Stimulated activated CD4-positive, alpha-beta T cell treated with anti-CD3 and anti-CD28 coated beads, TNF-alpha, amount 100 ng/mL, for 48 hours (primary cell): Measurements from ENCODE around the gene MAN1A2.

Source experiments
- DNase-seq, 3 donors: peaks; one replicate each; pipeline ENCODE4 v3.0.0-alpha.2; 2020; ENCODE audit warnings: low read depth in 3 of 3

MAN1A2 gene

GRCh38 chr1:117495068-117495467 lies 127.8 kb downstream of the MAN1A2 start:
- DNase-seq, result no peak

GRCh38 chr1:117499071-117499470 lies 131.8 kb downstream of the MAN1A2 start:
- no peak for DNase-seq

DNA sequence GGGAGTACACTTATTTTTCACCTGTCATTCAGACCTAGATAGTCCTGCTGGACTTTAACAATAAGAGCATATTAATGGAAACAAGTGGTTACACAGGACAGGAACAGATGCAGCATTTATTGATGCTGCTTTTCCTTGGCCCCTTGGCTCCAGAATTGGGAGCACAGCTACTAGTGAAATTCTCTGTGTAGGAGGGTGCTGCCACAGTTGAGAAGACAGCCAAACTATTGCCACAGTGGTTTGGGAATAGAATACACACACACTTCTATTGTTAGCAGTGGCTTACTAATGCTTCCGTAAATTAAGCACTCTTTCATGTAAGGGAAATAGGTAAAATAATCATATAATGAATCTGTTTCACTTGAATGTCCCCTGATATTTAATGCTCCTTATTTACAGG lies 133.3 kb downstream of the MAN1A2 start:
- DNase-seq, result no peak

DNA sequence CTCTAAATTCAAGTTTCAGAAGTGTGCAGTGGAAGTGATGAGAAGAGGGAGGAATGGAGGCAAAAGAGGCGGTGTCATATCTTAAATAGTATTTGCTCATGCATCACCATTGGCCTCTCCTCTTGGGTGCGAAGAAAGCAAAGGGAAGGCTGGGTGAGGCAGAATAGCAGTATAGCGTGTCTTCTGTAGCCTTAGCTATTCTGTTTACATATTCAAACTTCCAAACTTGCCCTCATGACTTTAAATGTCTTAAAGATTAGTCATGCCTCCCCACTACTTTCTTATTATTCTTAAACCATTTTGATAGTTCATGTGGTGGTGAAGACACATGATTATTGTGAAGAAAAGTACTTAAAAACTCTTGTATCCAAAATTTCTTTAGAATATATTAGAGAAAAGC lies 134.0 kb downstream of the MAN1A2 start:
- no peak for DNase-seq

GRCh38 chr1:117511273-117511672 lies 144.0 kb downstream of the MAN1A2 start:
- DNase-seq, result no peak

DNA sequence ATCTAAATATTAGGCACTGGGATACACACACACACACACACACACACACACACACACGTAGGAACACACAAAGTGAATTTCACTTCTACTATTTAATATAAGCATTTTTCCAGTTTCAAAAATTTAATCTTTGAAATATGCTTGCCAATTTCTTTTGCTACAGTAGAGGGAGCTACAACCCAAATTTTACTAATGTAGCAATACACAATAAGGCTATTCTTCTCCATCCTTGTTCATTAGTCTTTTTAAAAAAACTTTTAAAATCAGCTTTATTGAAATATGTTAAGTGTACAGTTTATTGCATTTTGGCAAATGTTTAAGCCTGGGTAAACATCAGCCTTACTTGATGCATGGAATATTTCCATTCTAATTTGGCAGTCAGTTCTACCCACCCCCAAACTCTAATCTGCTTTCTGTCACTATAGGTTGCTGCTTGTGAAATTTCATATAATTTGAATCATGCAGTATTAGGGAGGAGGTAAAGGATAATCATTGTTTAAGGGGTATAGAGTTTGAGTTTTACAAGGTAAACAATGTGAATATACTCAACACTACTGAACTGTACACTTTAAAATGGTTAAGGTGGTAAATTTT lies 145.6 kb downstream of the MAN1A2 start:
- no peak for DNase-seq

DNA sequence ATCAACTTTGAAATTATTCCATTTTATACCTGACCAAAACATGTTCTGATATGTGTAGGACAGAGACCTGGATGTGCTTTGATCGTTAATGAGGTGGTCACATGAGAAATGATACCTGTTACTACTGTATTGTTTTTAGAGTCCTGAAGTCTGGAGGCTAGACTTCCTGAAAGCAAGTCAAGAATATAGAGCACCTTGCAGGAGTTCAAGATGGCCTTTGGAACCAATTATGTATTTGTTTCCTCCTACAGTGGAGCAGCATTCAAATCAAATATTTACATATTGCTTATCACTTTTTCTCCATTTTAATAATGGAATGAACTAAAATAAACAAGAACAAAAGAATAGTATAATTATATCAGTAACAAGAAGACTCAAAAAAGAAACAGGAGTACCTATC lies 155.9 kb downstream of the MAN1A2 start:
- no peak for DNase-seq

GRCh38 chr1:117527074-117527473 lies 159.8 kb downstream of the MAN1A2 start:
- DNase-seq, result no peak

GRCh38 chr1:117527566-117528102 lies 160.4 kb downstream of the MAN1A2 start:
- no peak for DNase-seq

DNA sequence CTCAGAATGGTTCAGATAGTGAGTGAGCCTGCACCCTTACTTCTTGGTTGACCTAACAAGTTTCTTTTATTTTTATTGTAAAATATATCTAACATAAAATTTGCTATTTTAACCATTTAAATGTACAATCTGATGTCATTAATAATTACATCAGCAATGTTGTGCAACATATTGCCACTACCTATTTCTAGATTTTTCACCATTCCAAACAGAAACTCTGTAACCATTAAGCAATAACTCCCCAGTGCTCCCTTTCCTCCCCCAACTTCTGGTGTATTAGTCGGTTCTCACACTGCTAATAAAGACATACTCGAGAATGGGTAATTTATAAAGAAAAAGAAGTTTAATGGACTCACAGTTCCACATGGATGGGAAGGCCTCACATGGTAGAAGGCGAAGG lies 162.4 kb downstream of the MAN1A2 start:
- no peak for DNase-seq

DNA sequence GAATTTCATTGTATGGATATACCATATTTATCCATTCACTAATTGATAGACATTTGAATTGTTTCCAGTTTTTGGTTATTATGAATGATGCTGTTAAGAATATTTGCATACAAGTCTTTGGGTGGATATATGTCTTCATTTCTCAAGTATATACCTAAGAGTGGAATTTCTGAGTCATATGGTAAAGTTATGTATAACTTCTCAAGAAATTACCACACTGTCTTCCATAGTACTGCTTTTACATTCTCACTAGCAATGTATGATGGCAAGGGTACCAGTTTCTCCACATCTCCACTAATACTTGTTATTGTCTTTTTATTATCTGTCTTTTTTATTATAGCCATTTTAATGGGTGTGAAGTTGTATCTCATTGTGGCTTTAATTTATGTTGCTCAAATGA lies 164.0 kb downstream of the MAN1A2 start:
- DNase-seq, result no peak

DNA sequence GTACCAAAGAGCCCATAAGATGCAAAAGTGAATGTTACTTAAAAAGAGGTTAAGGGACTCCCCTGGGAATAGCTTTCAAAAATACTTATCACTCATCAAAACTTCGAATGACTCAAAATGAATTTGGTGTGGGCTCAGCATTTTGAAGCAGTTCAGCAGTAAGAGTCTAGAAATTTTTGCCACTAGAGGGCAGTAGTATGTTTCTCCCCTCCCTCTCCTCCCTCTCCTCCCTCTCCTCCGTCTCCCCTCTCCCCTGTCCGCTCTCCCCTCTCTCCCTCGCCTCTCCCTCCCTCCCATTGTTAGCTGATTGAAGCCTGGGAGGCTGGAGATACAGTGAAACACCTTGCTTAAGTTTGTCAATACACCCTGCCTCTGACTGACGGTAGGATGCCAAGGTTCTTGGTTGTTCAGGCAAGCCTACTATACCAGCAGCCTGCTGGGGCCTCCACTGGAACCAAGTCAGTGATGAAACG lies 167.8 kb downstream of the MAN1A2 start:
- peak in 1 of 3 donors; percentile 22 for DNase-seq

GRCh38 chr1:117535821-117536220 lies 168.6 kb downstream of the MAN1A2 start:
- DNase-seq, result no peak

DNA sequence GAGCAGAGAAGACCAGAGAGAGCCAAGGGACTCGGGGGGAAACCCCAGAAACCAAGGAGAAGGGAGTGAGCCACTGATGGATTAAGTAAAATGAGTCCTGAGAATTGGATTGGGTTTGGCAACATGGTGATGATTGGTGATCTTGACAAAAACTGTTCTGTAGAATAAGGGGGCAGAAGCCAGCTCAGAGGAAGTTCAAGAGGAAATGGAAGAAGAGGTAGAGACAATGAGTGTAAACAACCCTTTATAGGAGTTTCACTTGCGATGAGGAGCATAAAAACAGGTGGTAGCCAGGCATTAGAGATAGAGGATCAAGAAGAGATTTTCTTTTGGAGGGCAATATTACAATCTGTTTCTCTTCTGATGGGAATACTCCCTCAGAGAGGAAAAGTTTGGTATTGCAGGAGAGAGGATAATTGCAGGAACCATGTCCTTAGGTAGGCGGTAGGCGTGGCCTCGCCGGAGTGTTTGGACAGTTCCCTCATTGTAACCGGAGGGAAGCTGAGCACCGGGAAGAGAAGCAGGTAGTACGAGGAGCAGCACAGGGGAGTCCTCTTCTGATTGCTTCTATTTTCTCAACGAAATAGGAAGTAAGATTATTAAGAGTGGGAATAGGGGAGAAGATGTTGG lies 170.2 kb downstream of the MAN1A2 start:
- DNase-seq, result no peak

DNA sequence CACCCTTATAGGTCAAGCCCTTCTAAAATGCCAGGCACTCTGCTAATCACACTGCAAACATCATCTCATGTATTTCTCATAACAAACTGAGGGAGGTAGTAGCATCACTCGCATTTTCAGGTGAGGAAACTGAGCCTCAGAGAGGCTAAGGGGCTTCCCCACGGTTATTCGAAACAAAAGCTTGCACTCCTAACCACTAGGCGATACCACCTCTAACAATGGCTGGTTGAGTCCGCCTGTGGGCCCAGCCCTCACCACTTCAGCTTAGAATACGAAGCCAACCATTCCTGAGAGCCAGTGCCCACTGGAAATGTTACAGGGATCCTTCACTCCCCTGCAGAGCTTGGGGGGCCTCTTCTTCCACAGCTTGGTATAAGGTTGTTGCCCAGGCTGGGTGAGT lies 173.3 kb downstream of the MAN1A2 start:
- no peak for DNase-seq

DNA sequence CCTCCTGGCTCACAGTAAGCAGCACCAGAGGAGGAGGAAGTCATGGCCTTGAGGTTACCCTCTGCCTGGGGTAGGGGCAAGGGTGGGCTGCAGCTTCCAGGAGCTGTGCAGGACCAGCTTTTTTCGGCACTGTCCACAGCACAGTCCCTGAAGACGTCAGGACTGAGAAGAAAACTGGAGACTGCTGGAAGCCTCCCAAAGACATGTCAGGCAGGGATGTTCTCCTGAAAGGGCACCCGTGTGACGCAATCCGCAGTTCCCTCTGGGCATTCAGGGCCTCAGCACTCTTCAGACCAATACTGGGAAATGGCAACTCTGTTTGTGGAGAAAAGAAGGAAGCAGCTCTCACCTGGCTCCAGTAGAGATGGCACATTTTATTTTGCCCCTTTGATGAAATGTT lies 173.8 kb downstream of the MAN1A2 start:
- no peak for DNase-seq

- no peak for DNase-seq
These were observed 174.3 kb downstream of the MAN1A2 start for GRCh38 chr1:117541585-117541984.

- no peak for DNase-seq
These were observed 177.4 kb downstream of the MAN1A2 start for GRCh38 chr1:117544509-117545109.

- no peak for DNase-seq
These were observed 179.2 kb downstream of the MAN1A2 start for GRCh38 chr1:117546467-117546866.

- no peak for DNase-seq
These were observed 186.2 kb downstream of the MAN1A2 start for GRCh38 chr1:117553471-117553870.

- DNase-seq, result no peak
These were observed 188.6 kb downstream of the MAN1A2 start for GRCh38 chr1:117555806-117556205.

DNA sequence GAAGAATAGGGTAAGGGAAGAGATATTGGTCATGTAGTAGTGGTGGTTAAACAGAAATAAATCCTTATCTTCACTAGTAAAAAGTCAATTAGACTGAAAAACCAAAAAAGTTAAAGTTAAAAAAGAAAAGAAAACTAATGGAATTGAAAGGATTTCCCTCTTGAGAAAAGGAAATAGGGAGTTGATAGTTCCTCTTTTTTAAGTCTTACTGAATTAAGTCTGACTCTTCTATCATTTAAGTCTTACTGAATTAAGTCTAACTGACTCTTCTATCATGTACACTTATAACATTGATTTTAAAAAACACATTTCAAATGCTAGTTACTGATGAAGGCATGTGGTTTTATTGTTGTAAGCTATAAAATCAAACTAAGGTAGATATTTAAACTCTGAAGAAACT lies 189.1 kb downstream of the MAN1A2 start:
- DNase-seq, result no peak

- no peak for DNase-seq
These were observed 189.7 kb downstream of the MAN1A2 start for GRCh38 chr1:117556976-117557375.
